Inflammatory macrophage (primary cell): ENCODE results near the gene ITGBL1.
A peak's percentile ranks its signal among the peaks of the same experiment; 100 is the strongest.

Experiments used
- DNase-seq, 2 donors: peaks; one replicate each; pipeline ENCODE4 v3.0.0-alpha.2; 2020 to 2022

Gene ITGBL1

DNA sequence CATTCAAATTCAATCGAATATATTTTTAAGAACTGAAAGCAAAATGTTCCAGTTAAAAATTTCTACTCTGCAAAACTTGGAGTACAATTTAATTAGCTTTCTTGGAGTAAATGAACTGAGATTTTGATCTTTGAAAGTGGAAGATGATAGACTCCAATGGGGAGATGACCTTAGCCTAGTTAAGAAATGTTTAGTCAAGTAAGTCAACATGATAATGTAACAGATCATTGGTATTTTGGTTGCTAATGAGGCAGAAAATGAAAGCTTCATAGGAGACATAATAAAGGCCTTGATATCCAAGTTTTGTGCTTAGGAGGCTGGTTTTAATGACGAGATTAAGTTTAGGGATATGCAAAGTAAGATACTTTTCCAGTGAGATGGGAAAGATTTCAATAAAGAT is 181.7 kb downstream of the ITGBL1 start:
- no peak for DNase-seq

GRCh38 chr13:101639711-101640110 is 187.2 kb downstream of the ITGBL1 start:
- DNase-seq = no peak

DNA sequence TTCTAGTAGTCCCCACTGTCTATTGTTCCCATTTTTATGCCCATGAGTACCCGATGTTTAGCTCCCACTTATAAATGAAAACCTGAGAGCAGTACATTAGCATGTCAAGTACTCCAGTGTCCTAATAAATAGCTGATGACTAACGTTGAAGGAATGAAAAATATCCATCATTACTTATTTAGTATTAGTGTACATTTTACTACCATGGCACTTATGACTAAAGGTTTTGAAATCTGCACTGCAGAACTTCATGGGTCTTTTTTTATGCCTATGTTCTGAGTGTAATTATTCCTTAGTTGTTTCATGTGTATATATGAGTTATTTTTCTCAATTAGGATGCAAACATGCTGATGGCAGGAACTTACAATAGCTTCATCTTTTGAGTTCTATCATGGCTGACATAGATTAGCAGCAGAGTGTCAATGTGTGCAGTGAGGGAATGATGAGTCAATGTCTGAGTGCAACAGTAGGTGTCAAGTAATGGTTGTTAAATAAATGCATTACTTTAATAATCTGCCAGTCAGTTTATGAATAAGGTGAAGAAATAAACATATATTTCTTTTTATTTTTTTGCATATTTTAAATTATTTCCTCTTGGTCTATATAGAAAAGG is 188.4 kb downstream of the ITGBL1 start:
- no peak for DNase-seq

DNA sequence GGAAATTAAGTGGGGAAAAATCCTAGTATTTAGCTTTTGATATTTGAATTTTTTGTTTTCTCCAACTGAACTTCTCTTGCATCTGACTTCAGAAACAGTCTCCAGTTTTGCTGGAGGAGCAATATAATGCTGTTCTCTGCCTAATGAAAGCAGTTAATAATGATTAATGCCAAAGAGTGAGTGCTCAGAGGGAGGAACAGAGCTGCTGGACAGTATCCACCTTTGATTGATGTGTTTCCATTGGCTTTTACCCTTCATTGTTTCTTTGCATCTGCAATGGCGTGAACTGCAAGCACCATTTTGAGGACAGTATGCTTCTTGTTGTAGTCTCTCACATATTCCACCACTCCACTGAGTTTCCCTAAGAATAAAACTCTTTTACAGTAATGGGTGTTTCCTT is 193.4 kb downstream of the ITGBL1 start:
- no peak for DNase-seq

- DNase-seq = no peak
Observed at GRCh38 chr13:101647760-101648159, 195.3 kb downstream of the ITGBL1 start.

DNA sequence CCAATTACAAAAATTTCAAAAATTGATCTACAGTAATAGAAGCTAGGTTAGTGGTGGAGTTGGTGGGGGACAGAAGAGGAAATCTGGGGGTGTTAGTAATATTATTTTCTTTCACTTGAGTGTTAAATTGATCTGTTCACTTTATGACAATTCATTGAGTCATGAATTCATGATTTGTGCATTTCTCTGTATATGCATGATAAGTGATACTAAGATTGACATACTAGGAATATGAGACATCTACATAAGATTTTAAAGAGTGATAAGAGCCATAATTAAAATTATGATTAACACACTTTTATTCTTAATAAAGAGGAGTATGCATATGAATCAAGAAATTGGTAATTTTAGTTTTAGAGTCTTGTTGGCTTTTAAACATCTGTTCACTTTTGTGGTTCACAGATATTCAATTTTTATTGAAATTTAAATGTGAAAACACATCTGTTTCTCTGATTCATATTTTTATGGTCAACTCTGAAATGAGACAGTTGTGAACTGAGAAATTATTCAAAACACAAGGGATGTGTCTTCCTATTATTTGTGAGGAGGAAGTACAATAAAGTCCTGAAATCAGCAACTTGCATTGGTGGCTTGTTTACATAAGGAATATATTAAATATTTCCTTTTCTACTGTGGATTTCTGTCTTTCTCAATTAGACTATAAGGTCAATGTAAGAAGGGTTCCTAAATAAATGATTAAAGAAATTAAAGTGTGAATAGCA is 196.5 kb downstream of the ITGBL1 start:
- no peak for DNase-seq

DNA sequence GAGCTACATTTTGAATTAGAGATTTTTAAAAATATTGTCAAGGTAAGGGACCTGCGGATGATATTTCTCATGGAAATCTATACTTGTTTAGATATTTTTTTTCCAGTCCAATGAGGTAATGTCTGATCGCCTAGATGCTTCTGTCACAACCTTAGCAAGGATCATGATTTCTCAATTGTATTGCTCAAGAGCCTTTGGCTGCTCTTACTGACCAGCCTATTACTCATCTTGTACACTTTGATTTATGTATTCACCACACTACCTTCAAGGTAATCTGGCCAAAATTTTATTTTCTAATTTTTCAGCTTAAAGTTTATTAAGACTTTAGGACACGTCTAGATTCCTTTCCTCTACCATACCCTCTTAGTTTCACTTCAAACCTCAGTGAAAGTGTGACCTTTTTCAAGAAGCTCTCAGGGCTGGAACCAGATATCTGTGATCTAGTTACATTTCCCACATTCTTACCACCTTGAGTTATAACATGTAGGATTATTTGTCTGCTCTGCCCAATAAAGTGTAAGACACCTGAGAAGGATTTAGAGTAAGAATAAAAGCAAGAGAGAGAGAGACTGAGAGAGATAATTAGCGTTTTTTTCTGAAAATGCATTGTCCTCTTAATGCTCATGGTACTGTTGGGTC is 197.1 kb downstream of the ITGBL1 start:
- peak; percentile 19 to 32 for DNase-seq

GRCh38 chr13:101654883-101655282 is 202.4 kb downstream of the ITGBL1 start:
- no peak for DNase-seq

DNA sequence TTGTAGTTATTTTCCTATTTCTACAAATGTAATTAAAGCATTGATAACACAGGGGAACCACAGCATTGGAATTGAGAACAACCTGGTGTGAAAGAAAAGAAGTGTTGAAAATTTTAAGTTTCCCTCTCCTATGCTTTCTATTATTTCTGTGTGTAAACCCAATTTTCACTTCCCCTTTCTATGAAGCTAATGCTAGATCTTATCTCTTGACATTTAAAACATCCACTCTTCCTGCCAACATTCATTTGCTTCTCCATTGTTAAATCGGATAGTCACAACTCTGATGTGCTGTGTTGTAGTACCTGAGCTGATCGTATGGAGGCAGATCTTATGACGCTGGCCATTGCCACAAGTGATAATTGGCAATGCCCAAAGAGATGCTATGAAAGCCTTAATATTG is 203.0 kb downstream of the ITGBL1 start:
- no peak for DNase-seq

GRCh38 chr13:101660711-101661110 is 208.2 kb downstream of the ITGBL1 start:
- no peak for DNase-seq

GRCh38 chr13:101661839-101662238 is 209.4 kb downstream of the ITGBL1 start:
- no peak for DNase-seq

- no peak for DNase-seq
Observed at GRCh38 chr13:101673360-101674105, 221.1 kb downstream of the ITGBL1 start.

- no peak for DNase-seq
Observed at GRCh38 chr13:101681834-101682233, 229.4 kb downstream of the ITGBL1 start.

- no peak for DNase-seq
Observed at GRCh38 chr13:101686003-101686402, 233.5 kb downstream of the ITGBL1 start.

GRCh38 chr13:101690871-101691270 is 238.4 kb downstream of the ITGBL1 start:
- no peak for DNase-seq

DNA sequence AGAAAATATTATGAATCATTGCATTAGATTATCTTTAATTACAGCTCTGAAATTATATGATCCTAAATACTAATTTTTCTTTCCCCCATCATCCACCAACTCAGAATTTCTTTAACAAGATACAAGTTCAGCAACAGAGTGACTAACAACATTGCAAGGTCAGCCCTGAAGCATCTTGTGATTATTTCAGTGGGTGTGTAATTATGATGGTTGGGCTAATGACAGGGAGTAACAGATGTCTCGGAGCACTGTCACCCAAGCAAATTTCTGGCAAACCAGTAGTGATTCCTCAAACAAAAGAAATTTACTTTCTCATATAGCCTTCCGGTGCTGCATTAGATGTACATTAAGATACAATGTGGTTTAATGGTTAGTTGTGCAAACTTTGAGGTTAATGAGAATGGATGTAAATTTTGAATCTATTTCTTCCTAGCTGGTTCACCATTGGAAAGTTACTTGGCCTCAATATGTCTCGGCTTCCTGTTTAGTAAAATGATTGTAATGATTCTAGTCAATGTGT is 238.9 kb downstream of the ITGBL1 start:
- DNase-seq = no peak

GRCh38 chr13:101695870-101696516 is 243.5 kb downstream of the ITGBL1 start:
- DNase-seq = no peak

DNA sequence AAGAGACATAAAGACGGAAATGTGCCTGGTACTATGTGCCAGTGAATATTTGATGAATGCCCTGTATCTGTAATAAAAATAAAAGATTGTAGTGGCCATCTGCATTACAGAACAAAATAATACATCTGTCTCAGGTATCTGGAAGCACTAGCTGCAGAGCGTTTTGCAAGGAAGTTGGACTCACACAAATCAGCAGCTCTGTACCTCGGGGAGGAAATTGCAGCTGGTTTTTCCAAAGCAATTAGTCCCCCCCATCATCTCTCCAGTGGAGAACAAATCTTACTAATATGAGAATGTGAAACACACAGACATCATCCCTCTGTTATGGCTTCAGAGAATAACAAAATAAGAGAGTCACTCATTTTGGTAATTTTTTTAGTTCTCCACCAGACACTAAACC is 245.3 kb downstream of the ITGBL1 start:
- DNase-seq = no peak

DNA sequence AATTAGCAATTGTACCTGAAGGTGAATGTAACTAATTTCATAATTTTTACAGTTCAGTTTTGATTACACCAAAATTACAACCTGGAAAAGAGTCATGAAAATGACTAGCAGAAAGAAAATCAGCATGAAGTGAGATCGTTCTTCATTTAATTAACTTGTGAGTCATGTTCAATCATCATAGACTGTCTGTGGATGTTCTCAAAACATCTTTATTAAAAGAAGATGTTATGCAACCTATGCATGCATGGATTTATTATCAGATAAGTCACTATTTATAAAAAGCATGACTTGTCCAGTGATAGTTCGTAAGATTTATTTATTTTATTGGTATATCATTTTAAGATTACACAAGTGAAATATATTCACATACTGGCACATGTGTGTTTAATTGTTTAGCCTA is 245.9 kb downstream of the ITGBL1 start:
- no peak for DNase-seq

GRCh38 chr13:101700598-101700997 is 248.1 kb downstream of the ITGBL1 start:
- DNase-seq = no peak

GRCh38 chr13:101703081-101703480 is 250.6 kb downstream of the ITGBL1 start:
- no peak for DNase-seq

- no peak for DNase-seq
Observed at GRCh38 chr13:101703838-101704237, 251.4 kb downstream of the ITGBL1 start.

DNA sequence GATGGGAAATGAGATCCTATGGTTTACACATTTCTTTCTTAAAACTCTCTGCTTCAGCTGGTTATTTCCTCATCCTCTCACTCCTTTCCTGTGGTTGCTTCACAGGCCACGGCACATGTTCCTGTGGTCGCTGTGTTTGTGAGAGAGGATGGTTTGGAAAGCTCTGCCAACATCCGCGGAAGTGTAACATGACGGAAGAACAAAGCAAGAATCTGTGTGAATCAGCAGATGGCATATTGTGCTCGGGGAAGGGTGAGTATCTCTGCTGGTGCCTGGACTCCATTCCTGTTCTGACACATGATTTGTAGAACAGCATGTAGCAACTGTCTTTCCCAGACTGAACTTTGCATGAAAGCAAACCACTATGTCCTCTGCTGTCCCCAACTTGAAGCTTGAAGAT is 254.2 kb downstream of the ITGBL1 start:
- DNase-seq = peak; percentile 63 to 65
